SK-N-SH treated with all-trans-retinoic acid at 6 μM for 48 hours (cell line): ENCODE results near the gene COQ10A.
"Not testable (repeated sequence)": the region's sequence is repeated elsewhere in the genome, so short reads cannot be mapped to it uniquely, and the experiment has no call there.

Experiments used
- ATAC-seq: fragments of 200-7000 bp; cut with Tn5 transposase; 3 replicates; pipeline ENCODE4 v1.9.1; 2020; ENCODE audit warnings: mild to moderate bottlenecking, moderate library complexity
- BACH2 ChIP-seq: fragments of 250-450 bp; sonication (Bioruptor Pico); IDR thresholded peaks from 2 replicates; pipeline ENCODE4 v1.9.0; 2021; ENCODE audit warnings: mild to moderate bottlenecking, borderline replicate concordance
- CREB5 ChIP-seq: fragments of 250-450 bp; sonication (Bioruptor Pico); IDR thresholded peaks from 2 replicates; pipeline ENCODE4 v1.5.1; 2020; ENCODE audit warnings: low read depth, mild to moderate bottlenecking, moderate library complexity
- CSDC2 ChIP-seq: fragments of 250-450 bp; sonication (Bioruptor Pico); IDR thresholded peaks from 2 replicates; pipeline ENCODE4 v1.5.0; 2020; ENCODE audit warnings: mild to moderate bottlenecking, moderate library complexity
- ESRRG ChIP-seq: fragments of 250-450 bp; sonication (Bioruptor Pico); IDR thresholded peaks from 2 replicates; pipeline ENCODE4 v1.6.1; 2021; ENCODE audit warnings: mild to moderate bottlenecking
- OSR1 ChIP-seq: fragments of 250-450 bp; sonication (Bioruptor Pico); IDR thresholded peaks from 2 replicates; pipeline ENCODE4 v1.8.0; 2022; ENCODE audit warnings: moderate library complexity, mild to moderate bottlenecking, inconsistent platforms
- PATZ1 ChIP-seq: fragments of 250-450 bp; sonication (Bioruptor Pico); IDR thresholded peaks from 2 replicates; pipeline ENCODE4 v1.8.0; 2020; ENCODE audit warnings: mild to moderate bottlenecking, moderate library complexity, borderline replicate concordance
- POU6F1 ChIP-seq: fragments of 250-450 bp; sonication (Bioruptor Pico); IDR thresholded peaks from 2 replicates; pipeline ENCODE4 v1.8.0; 2021; ENCODE audit warnings: low read depth, mild to moderate bottlenecking, moderate library complexity, borderline replicate concordance
- PPARA ChIP-seq: fragments of 250-450 bp; sonication (Bioruptor Pico); IDR thresholded peaks from 2 replicates; pipeline ENCODE4 v1.5.0; 2020; ENCODE audit warnings: mild to moderate bottlenecking, borderline replicate concordance
- RARB ChIP-seq: fragments of 250-450 bp; sonication (Bioruptor Pico); IDR thresholded peaks from 2 replicates; pipeline ENCODE4 v1.8.0; 2021; ENCODE audit warnings: mild to moderate bottlenecking, moderate library complexity
- SNAI2 ChIP-seq: fragments of 250-450 bp; sonication (Bioruptor Pico); IDR thresholded peaks from 2 replicates; pipeline ENCODE4 v1.5.0; 2020; ENCODE audit warnings: mild to moderate bottlenecking, moderate library complexity
- TOX ChIP-seq: fragments of 250-450 bp; sonication (Bioruptor Pico); IDR thresholded peaks from 2 replicates; pipeline ENCODE4 v1.8.0; 2021; ENCODE audit warnings: mild to moderate bottlenecking, moderate library complexity, borderline replicate concordance
- TSHZ2 ChIP-seq: fragments of 250-450 bp; sonication (Bioruptor Pico); IDR thresholded peaks from 2 replicates; pipeline ENCODE4 v1.5.0; 2020; ENCODE audit warnings: mild to moderate bottlenecking, moderate library complexity
- ZC3H10 ChIP-seq: fragments of 250-450 bp; sonication (Bioruptor Pico); IDR thresholded peaks from 2 replicates; pipeline ENCODE4 v1.5.1; 2021; ENCODE audit warnings: mild to moderate bottlenecking, moderate library complexity
- ZFP3 ChIP-seq: fragments of 250-450 bp; sonication (Bioruptor Pico); IDR thresholded peaks from 2 replicates; pipeline ENCODE4 v1.5.0; 2020; ENCODE audit warnings: mild to moderate bottlenecking, moderate library complexity
- ZFP30 ChIP-seq: fragments of 450-650 bp; formaldehyde crosslinking; IDR thresholded peaks from 2 replicates; pipeline ENCODE4 v1.5.0; 2022; ENCODE audit warnings: mild to moderate bottlenecking, moderate library complexity
- ZNF565 ChIP-seq: fragments of 450-650 bp; formaldehyde crosslinking; conservative IDR thresholded peaks from 2 replicates; pipeline ENCODE4 v1.5.0; 2020; ENCODE audit warnings: low read depth, mild to moderate bottlenecking, moderate library complexity
- ZNF70 ChIP-seq: fragments of 450-650 bp; formaldehyde crosslinking; IDR thresholded peaks from 2 replicates; pipeline ENCODE4 v1.5.0; 2020; ENCODE audit warnings: mild to moderate bottlenecking, moderate library complexity
- ZNF8 ChIP-seq: fragments of 450-650 bp; formaldehyde crosslinking; IDR thresholded peaks from 2 replicates; pipeline ENCODE4 v1.5.0; 2020; ENCODE audit warnings: mild to moderate bottlenecking, moderate library complexity

COQ10A gene

GRCh38 chr12:56271031-56271430 lies 4.3 kb downstream of the COQ10A start:
- peak; percentile 31 for ATAC-seq
- TF ChIP-seq TOX (no peak), OSR1 (CRISPR knock-in tag) (no peak), ZC3H10 (no peak), ZFP3 (CRISPR knock-in tag) (no peak), ZNF565 (CRISPR knock-in tag) (no peak), ZNF8 (CRISPR knock-in tag) (no peak), PATZ1 (no peak), POU6F1 (CRISPR knock-in tag) (no peak)
- TF ChIP-seq, all 23 proteins: peak for 0

GRCh38 chr12:56272468-56272867 lies 5.7 kb downstream of the COQ10A start:
- not testable (repeated sequence) for ATAC-seq

GRCh38 chr12:56274299-56274698 lies 7.6 kb downstream of the COQ10A start:
- no peak for TF ChIP-seq ZNF8 (CRISPR knock-in tag)
- TF ChIP-seq ZNF70 (CRISPR knock-in tag), result no peak
- no peak for TF ChIP-seq RARB (CRISPR knock-in tag)
- no peak for TF ChIP-seq SNAI2 (CRISPR knock-in tag)
- no peak for TF ChIP-seq TOX
- no peak for TF ChIP-seq ZC3H10
- TF ChIP-seq OSR1 (CRISPR knock-in tag), result no peak
- TF ChIP-seq BACH2 (CRISPR knock-in tag), result no peak
- TF ChIP-seq PATZ1, result no peak
- no peak for TF ChIP-seq CREB5
- TF ChIP-seq ZNF565 (CRISPR knock-in tag), result no peak
- TF ChIP-seq ESRRG (CRISPR knock-in tag), result no peak
- TF ChIP-seq TSHZ2 (CRISPR knock-in tag), result no peak
- TF ChIP-seq ZFP3 (CRISPR knock-in tag), result no peak
- TF ChIP-seq CSDC2 (CRISPR knock-in tag), result no peak
- no peak for ATAC-seq

- no peak for ATAC-seq
- TF ChIP-seq ZC3H10 (no peak), PPARA (CRISPR knock-in tag) (no peak), ZNF70 (CRISPR knock-in tag) (no peak), OSR1 (CRISPR knock-in tag) (no peak), ZFP30 (CRISPR knock-in tag) (no peak), ESRRG (CRISPR knock-in tag) (no peak), TSHZ2 (CRISPR knock-in tag) (no peak), PATZ1 (no peak)
Observed at GRCh38 chr12:56278905-56279304, 12.2 kb downstream of the COQ10A start.
